D721Med (cell line): Measurements from ENCODE around the gene SLC10A7.

Experiments used
- DNase-seq: peaks from one replicate; pipeline ENCODE4 v3.0.0; 2011; ENCODE audit warnings: low spot score; ENCODE audit not compliant: insufficient read length
- FAIRE-seq: peaks from 2 replicates; lab custom pipeline; 2011; peaks lifted over from hg19 to GRCh38; lab: Jason Lieb, UNC
- CTCF ChIP-seq: IDR thresholded peaks from 2 replicates; pipeline ENCODE4 v1.5.1; 2012; ENCODE audit warnings: mild to moderate bottlenecking, control low read depth; ENCODE audit not compliant: insufficient read depth; ENCODE audit errors: missing control alignments

The SLC10A7 gene

DNA sequence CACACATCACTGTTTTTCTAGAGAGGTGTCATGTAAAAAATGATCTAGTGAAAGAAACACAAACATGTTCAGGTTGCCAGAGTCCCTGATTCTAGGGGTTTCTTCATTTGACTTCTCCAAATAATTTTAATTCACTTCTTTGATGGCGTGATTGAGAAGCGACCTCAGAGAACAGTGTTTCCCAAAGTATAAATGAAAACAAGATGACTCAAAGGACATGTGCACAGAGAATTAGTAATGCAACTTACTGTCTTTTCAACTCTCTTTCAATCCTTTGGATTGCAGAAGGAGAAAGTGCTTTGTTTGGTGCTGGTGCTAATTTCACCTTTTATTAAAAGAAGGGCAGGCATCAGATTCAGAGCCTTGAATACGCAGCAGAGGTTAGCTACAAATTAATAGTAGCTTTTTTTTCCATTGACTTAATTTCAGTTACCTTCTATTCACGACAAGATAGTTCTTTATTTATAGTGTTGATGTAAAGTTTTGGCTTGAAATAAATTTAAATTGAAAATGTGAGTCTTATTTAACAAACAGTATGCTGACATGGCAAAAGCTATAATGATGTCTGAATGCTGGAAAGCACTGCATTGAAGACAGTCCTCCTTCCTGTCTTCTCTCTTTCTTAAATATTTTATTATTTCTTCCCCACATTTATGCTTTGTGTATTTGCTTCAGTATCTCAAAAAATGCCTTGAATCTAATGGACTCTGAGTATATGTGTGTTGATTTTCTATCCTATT lies 85.1 kb downstream of the SLC10A7 start:
- FAIRE-seq, result no peak
- no peak for TF ChIP-seq CTCF
- DNase-seq, result no peak

GRCh38 chr4:146435962-146436361 lies 85.8 kb downstream of the SLC10A7 start:
- TF ChIP-seq CTCF, result no peak
- FAIRE-seq (no peak), DNase-seq (no peak)

- FAIRE-seq (no peak), DNase-seq (no peak)
- TF ChIP-seq CTCF, result no peak
Measured at GRCh38 chr4:146432065-146432464, 89.7 kb downstream of the SLC10A7 start.

GRCh38 chr4:146428298-146428697 lies 93.4 kb downstream of the SLC10A7 start:
- FAIRE-seq (no peak), DNase-seq (no peak)
- TF ChIP-seq CTCF, result no peak

DNA sequence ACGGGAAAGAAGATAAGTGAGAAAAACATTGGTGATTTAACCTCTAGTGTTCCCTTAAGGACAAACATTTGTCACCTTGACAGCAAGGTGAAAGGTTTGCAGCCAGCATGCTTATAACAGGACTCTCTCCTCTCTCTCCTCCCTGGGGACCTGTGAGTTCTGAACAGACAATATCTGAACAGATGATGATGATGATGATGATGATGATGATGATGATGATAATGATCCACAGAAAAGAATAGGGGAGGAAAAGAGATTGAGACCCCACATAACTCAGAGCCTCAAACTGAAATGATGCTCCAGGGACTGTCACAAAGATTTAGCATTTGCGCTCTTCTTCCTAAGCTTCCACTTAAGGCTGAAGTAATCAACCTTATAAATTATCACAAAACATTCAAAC lies 103.9 kb downstream of the SLC10A7 start:
- no peak for TF ChIP-seq CTCF
- DNase-seq, result no peak

GRCh38 chr4:146415829-146416228 lies 105.9 kb downstream of the SLC10A7 start:
- FAIRE-seq (no peak), DNase-seq (no peak)
- no peak for TF ChIP-seq CTCF

More for the DNA sequence above, 103.9 kb downstream of the SLC10A7 start:
- no peak for FAIRE-seq

DNA sequence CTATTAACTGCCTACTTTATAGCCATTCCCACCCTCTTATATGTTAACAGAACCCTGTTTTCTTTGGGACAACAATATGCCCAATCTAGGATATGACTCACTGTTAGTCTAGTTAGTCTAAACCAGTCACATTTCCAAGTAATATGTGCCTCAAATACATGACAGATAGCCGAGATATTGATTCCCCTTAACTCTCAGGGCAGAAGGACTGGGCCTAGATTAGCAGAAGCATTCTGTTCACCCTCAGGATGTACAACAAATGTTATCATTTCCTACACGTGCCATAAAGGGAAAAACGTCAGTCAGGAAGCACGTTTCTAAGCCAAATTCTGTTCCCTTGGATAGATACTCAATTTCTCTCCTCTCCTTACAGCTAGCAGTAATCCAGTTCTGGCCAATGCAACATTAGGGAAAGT lies 114.1 kb downstream of the SLC10A7 start:
- DNase-seq (no peak), FAIRE-seq (no peak)
- TF ChIP-seq CTCF, result no peak
